Measurements from ENCODE around the gene STARD8. TPM values are rescaled to one million over a fixed set of nuclear protein-coding genes. Genes with fewer than 3 reads are reported as not detected.
"Not testable (repeated sequence)": the region's sequence is repeated elsewhere in the genome, so short reads cannot be mapped to it uniquely, and the experiment has no call there.

The STARD8 gene
- total RNA-seq, 8 experiments from 2014 or later: 0.24 to 5.0 (median 0.48) TPM

DNA sequence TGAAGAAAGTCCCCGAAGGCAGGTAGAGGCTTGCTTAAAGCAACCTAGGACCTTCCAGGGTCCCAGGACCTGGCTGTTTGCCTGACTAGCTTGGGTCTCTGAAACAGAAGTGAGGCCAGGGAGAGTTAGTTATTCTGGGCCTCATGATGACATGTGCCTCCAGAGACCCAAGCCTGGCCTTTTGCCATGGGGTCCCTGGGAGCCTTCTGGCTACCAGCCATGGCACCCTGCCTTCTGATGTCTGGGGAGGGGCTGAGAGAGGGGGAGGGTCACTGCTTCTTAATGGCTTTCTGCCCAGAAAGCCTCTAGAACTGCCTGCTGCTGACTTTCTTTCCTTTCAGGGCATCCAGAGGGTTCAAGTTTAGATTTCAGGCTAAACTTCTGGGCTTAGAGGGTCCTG lies 1.0 kb upstream of the STARD8 start:
- no peak for ATAC-seq (replicated peaks in 6 of 8)
- in situ Hi-C loops (cut with MboI; ENCODE audit: low pct_unique_long_range_greater_than_20kb in 2 of 9, low sequenced_read_pairs in 9 of 9, unreplicated experiment in 9 of 9): no loop called here
- H3K4me3 ChIP-seq: no peak overlapping the region
- H3K4me1 ChIP-seq (replicated peaks in 1 of 2): no peaks in the 10 kb centered on the region
- H3K27ac ChIP-seq: no peak overlapping the region
- WGBS, 10 experiments: 60% methylated on average over 1 of the region's 1 CpG; no CpG with 5 or more reads in 9 of the 10 experiments

DNA sequence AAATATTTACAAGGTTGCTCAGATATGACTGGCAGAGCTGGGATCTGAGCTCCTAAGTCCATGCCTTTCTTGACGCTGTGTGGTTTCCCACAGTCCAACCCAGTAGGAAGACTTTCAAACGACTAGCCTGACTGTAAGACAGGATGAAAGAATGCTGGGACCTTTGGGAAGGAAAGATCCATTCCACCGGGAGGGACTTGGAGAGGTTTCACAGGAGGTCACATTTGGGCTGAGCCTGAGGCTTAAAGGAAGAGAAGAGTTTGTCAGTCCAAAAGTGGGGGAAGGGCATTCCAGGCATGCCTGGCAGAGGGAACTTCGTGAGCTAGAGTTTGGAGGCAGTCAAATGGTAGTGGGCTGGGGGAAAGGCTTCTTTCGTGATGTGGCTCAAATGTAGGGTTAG lies 1.5 kb downstream of the STARD8 start:
- H3K4me1 ChIP-seq (replicated peaks in 1 of 2): no peaks in the 10 kb centered on the region
- no peak overlapping the region for H3K4me3 ChIP-seq
- in situ Hi-C loops (cut with MboI; ENCODE audit: low pct_unique_long_range_greater_than_20kb in 2 of 9, low sequenced_read_pairs in 9 of 9, unreplicated experiment in 9 of 9): no loop called here
- H3K27ac ChIP-seq: no peak overlapping the region
- ATAC-seq (replicated peaks in 6 of 8): no peak
- 20 to 100% (median 43%) methylated on average over 1 to 5 of the region's 5 CpGs; no CpG with 5 or more reads in 5 of the 10 experiments for WGBS, 10 experiments

DNA sequence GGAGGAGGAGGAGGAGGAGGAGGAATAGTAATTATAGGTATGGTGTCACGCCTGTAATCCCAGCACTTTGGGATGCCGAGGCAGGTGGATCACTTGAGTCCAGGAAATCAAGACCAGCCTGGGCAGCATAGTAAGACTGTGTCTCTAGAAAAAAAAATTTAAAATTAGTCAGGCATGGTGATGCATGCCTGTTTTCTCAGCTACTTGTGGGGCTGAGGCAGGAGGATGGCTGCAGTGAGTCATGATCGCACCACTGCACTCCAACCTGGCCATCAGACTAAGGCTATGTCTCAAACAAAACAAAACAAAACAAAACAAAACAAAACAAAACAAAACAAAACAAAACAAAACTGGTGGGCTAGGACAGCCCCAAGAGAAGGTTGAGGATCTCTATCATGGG lies 3.0 kb downstream of the STARD8 start:
- no peaks in the 10 kb centered on the region for H3K4me1 ChIP-seq (replicated peaks in 1 of 2)
- H3K27ac ChIP-seq: no peak overlapping the region
- no peak overlapping the region for H3K4me3 ChIP-seq
- ATAC-seq (replicated peaks in 6 of 8): peak in 2 of 8 experiments; percentile 11 to 18
- WGBS, 10 experiments: 17% methylated on average over 1 of the region's 3 CpGs; no CpG with 5 or more reads in 9 of the 10 experiments
- in situ Hi-C loops (cut with MboI; ENCODE audit: low pct_unique_long_range_greater_than_20kb in 2 of 9, low sequenced_read_pairs in 9 of 9, unreplicated experiment in 9 of 9): no loop called here

DNA sequence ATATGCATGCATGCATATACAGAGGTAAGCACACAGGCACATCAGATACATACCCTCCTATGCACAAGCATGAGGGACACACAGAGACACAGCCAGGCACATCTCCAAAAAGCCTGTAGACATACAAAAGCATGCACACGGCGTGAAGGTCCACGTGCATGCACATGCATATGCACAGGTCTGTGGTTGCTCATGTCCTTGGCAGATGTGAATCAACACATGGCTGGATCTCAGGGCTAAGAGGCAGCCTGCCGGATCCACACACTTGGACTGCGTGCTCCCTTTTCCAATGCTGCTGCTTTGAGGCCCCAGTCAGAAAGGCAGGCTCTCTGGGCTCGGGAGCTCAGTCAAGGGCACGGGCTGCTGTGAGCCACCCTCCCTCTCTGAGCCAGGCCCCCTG lies 3.6 kb downstream of the STARD8 start:
- H3K4me3 ChIP-seq: no peak overlapping the region
- ATAC-seq (replicated peaks in 6 of 8): peak in 3 of 8 experiments; percentile 53 to 73 (median 65)
- H3K4me1 ChIP-seq (replicated peaks in 1 of 2): no peaks in the 10 kb centered on the region
- in situ Hi-C loops (cut with MboI; ENCODE audit: low pct_unique_long_range_greater_than_20kb in 2 of 9, low sequenced_read_pairs in 9 of 9, unreplicated experiment in 9 of 9): no loop called here
- no peak overlapping the region for H3K27ac ChIP-seq
- WGBS, 10 experiments: 40% methylated on average over 1 of the region's 7 CpGs; no CpG with 5 or more reads in 9 of the 10 experiments

DNA sequence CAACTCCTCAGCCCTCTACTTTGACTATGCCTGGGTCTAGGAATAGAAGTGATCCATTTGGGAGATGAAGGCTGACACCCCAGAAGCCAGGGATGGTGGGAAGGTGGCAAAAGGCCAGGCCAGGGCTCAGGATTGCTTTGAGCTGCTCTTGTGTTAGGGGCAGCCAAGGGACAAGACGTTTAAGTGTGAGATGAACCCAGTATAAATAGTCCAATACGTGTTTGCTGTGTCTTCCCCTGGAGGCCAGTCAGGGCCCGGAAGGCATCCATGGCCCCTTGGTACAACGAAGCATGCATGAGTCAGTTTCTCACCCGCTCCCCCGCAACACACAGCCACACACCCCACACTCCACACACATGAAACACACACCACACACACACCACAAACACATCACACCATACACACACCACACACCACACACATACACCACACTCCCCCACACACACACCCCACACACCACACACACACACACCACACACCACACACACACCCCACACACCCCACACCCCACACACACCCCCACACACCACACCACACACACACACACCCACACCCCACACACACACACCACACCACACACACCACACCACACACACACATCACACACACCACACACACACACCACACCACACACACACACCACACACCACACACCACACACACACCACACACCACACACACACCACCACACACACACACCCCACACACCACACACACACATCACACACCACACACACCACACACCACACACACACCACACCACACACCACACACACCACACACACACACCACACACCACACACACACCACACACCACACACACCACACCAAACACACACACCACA lies 5.1 kb downstream of the STARD8 start:
- H3K4me3 ChIP-seq: no peak overlapping the region
- H3K27ac ChIP-seq: no peak overlapping the region
- in situ Hi-C loops (cut with MboI; ENCODE audit: low pct_unique_long_range_greater_than_20kb in 2 of 9, low sequenced_read_pairs in 9 of 9, unreplicated experiment in 9 of 9): no loop called here
- ATAC-seq (replicated peaks in 6 of 8): no peak
- WGBS, 10 experiments: no CpG with 5 or more reads among the region's 6 CpGs
- no peaks in the 10 kb centered on the region for H3K4me1 ChIP-seq (replicated peaks in 1 of 2)

DNA sequence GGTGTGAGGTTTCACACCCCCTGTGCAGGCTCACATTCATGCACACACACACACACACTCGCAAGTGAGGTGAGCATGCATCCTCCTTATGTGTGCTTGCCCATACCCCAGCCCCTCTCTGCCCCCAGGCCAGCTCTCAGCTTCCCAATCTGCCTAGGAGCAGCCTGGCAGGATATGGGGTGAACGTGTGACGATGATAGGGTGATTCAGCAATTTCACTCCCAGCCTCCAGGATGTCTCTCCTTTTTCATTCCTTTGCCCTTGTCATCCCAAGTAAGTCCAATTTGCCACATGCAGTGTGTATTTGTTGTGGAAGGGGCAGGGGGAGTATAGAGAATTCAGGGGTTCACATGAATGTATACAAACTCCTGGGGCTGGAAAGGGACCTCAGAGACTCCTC lies 7.2 kb downstream of the STARD8 start:
- no peak for ATAC-seq (replicated peaks in 6 of 8)
- in situ Hi-C loops (cut with MboI; ENCODE audit: low pct_unique_long_range_greater_than_20kb in 2 of 9, low sequenced_read_pairs in 9 of 9, unreplicated experiment in 9 of 9): no loop called here
- Histone ChIP-seq H3K27ac (no peak overlapping the region), H3K4me1 (replicated peaks in 1 of 2) (no peaks in the 10 kb centered on the region), H3K4me3 (no peak overlapping the region)
- 54% methylated on average over 3 of the region's 3 CpGs; no CpG with 5 or more reads in 9 of the 10 experiments for WGBS, 10 experiments

DNA sequence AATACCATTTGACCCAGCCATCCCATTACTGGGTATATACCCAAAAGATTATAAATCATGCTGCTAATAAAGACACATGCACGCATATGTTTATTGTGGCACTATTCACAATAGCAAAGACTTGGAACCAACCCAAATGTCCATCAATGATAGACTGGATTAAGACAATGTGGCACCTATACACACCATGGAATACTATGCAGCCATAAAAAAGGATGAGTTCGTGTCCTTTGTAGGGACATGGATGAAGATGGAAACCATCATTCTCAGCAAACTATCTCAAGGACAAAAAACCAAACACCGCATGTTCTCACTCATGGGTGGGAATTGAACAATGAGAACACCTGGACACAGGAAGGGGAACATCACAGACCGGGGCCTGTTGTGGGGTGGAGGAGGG lies 9.0 kb downstream of the STARD8 start:
- WGBS, 10 experiments: 76 to 100% (median 80%) methylated on average over 1 to 3 of the region's 4 CpGs; no CpG with 5 or more reads in 7 of the 10 experiments

DNA sequence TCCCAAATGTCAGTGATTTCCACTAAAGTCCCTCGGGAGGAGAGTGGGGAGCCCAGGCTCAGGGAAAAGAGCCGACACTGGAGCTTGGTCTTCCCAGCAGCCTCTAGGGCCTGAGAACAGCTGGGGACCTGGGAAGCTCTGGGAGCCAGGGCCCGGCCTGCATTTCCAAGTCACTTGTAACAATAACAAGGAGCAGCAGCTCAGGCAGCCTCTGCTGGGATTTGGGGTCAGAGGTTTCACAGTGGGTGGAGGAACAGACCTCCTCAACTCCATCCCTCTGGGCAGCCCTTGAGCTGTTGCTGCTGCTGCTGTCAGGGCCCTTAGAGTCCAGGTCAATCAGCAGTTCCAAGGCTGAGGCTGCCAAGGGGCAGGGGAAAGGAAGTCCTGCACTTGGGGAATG lies 11.1 kb downstream of the STARD8 start:
- ATAC-seq (replicated peaks in 6 of 8): peak in 3 of 8 experiments; percentile 25 to 69 (median 56)

More for the DNA sequence above, 9.0 kb downstream of the STARD8 start:
- H3K27ac ChIP-seq; H3K4me3 ChIP-seq; ATAC-seq (replicated peaks in 6 of 8); H3K4me1 ChIP-seq (replicated peaks in 1 of 2); in situ Hi-C loops (cut with MboI; ENCODE audit: low pct_unique_long_range_greater_than_20kb in 2 of 9, low sequenced_read_pairs in 9 of 9, unreplicated experiment in 9 of 9): not testable (repeated sequence)

DNA sequence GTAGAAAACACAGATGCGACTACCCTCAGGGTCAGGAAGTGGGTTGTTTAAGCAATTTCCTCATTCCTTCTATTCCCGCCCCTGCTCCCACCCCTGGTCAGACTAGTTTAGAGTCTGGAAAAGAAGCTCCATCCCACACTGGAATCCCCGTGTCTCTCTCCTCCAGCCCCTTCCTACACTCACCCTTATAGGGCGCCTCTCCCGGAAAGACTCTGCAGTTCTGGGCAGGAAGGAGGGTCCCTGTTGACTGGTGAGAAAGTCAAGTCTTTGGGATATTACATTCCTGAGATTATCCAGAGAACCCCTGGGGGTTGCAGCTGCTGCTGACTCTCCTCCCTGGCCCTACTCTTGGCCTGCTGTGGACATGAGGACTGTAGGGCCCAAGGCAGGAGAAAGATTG lies 11.9 kb downstream of the STARD8 start:
- H3K27ac ChIP-seq: no peak overlapping the region
- WGBS, 10 experiments: no CpG with 5 or more reads among the region's 5 CpGs
- H3K4me1 ChIP-seq (replicated peaks in 1 of 2): no peaks in the 10 kb centered on the region
- ATAC-seq (replicated peaks in 6 of 8): no peak
- in situ Hi-C loops (cut with MboI; ENCODE audit: low pct_unique_long_range_greater_than_20kb in 2 of 9, low sequenced_read_pairs in 9 of 9, unreplicated experiment in 9 of 9): no loop called here
- H3K4me3 ChIP-seq: no peak overlapping the region

More for the DNA sequence above, 11.1 kb downstream of the STARD8 start:
- H3K27ac ChIP-seq: no peak overlapping the region
- no CpG with 5 or more reads among the region's 3 CpGs for WGBS, 10 experiments
- in situ Hi-C loops (cut with MboI; ENCODE audit: low pct_unique_long_range_greater_than_20kb in 2 of 9, low sequenced_read_pairs in 9 of 9, unreplicated experiment in 9 of 9): no loop called here
- no peaks in the 10 kb centered on the region for H3K4me1 ChIP-seq (replicated peaks in 1 of 2)
- no peak overlapping the region for H3K4me3 ChIP-seq

DNA sequence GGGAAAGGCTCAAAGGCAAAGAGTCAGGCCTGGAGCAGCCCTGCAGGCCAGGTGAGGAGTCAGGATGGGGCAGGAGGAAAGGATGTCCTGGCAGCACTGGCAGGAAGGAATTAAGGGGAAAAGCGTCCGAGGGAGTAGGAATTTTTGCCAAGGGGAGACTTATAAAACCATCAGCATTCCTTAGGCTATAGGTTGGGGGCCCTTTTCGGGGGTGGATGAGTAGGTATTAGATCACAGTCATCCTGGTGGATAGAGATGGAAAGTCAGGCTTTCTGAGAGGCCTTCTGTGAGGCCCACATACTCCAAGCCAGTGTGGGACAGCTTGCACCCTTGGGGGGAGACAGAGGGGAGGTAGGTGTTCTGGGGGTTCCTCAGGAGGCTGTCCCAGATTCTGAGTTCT lies 12.3 kb downstream of the STARD8 start:
- H3K4me3 ChIP-seq: no peak overlapping the region
- ATAC-seq (replicated peaks in 6 of 8): no peak
- no peaks in the 10 kb centered on the region for H3K4me1 ChIP-seq (replicated peaks in 1 of 2)
- H3K27ac ChIP-seq: no peak overlapping the region
- 40 to 100% methylated on average over 1 to 2 of the region's 3 CpGs; no CpG with 5 or more reads in 8 of the 10 experiments for WGBS, 10 experiments
- in situ Hi-C loops (cut with MboI; ENCODE audit: low pct_unique_long_range_greater_than_20kb in 2 of 9, low sequenced_read_pairs in 9 of 9, unreplicated experiment in 9 of 9): no loop called here

DNA sequence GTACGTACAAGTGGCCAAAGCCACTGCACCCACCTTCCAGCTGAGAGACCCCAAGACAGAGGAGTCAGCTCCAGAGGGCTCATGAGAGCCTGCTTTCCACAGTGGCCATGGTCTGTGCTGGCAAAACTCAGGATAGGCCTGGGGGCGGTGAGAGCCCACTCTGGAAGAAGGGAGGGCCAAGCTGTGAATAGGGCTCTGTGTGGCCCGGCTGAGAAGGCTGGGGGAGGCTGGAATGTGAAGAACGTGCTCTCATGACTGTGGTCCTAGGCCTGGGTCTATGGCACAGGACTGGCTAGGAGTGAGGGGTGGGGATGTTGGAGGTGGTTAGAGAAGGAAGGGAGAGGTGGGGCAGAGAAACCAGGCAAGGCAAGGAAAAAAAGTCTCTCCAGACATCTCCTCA lies 13.3 kb downstream of the STARD8 start:
- in situ Hi-C loops (cut with MboI; ENCODE audit: low pct_unique_long_range_greater_than_20kb in 2 of 9, low sequenced_read_pairs in 9 of 9, unreplicated experiment in 9 of 9): no loop called here
- H3K27ac ChIP-seq: no peak overlapping the region
- no peaks in the 10 kb centered on the region for H3K4me1 ChIP-seq (replicated peaks in 1 of 2)
- 65% methylated on average over 2 of the region's 4 CpGs; no CpG with 5 or more reads in 9 of the 10 experiments for WGBS, 10 experiments
- no peak overlapping the region for H3K4me3 ChIP-seq
- no peak for ATAC-seq (replicated peaks in 6 of 8)

DNA sequence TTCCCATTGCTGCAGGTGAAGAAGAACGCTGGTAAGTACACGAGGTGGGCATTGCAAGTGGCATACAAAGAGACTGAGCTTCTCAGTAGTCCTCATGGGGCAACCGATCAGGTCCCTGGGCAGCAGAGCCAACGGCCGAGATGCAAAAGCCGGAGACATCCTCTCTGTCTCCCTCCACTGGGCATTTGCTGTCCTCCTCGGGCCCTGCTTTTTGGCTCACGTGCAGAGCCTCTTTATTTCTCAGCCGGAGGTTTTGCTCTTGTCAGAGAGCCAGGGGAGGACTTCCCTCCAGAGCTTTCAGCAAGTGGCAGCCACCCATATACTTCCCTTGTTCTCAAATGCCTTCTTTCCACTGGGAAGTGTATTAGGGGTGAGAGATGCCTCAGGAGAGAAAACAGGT lies 18.0 kb downstream of the STARD8 start:
- WGBS, 10 experiments: 0 to 43% methylated on average over 1 to 9 of the region's 9 CpGs; no CpG with 5 or more reads in 8 of the 10 experiments
- ATAC-seq (replicated peaks in 6 of 8): no peak
- H3K27ac ChIP-seq: no peak overlapping the region
- in situ Hi-C loops (cut with MboI; ENCODE audit: low pct_unique_long_range_greater_than_20kb in 2 of 9, low sequenced_read_pairs in 9 of 9, unreplicated experiment in 9 of 9): no loop called here
- H3K4me1 ChIP-seq (replicated peaks in 1 of 2): peaks cover 0 to 6% of the 10 kb centered on the region in 2 donors
- H3K4me3 ChIP-seq: no peak overlapping the region

DNA sequence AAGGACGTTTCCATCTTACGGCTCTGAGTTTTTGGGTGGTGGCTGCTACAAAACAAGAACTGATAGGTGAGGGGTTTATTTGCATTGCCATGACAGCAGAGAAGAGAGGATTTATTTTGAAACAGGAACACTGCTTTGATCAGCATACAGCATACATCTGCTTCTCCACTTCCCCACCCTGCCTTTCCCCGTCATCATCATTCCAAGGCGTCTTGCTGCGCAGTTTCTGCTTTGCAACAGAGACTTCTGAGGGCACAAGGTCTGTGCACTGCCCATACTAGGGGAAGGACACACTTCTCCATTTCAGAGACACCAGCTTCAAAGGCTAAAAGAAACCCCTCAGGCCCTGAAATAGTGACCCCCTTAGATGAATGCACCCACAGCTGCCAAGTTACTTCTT lies 19.1 kb downstream of the STARD8 start:
- 60 to 100% (median 80%) methylated on average over 1 to 2 of the region's 5 CpGs; no CpG with 5 or more reads in 6 of the 10 experiments for WGBS, 10 experiments
- no peak for ATAC-seq (replicated peaks in 6 of 8)
- Histone ChIP-seq H3K27ac (no peak overlapping the region), H3K4me1 (replicated peaks in 1 of 2) (peaks cover 0 to 6% of the 10 kb centered on the region in 2 donors), H3K4me3 (no peak overlapping the region)
- in situ Hi-C loops (cut with MboI; ENCODE audit: low pct_unique_long_range_greater_than_20kb in 2 of 9, low sequenced_read_pairs in 9 of 9, unreplicated experiment in 9 of 9): no loop called here

All from motor neuron (in vitro differentiated cells).